Liver (tissue), 9 donors: ENCODE data around the gene THSD4. TPM values are rescaled to one million over a fixed set of nuclear protein-coding genes. Genes with fewer than 3 reads are reported as not detected.

Experiments used
- DNase-seq: peaks from one replicate; pipeline ENCODE4 v3.0.0-alpha.2; 2017; ENCODE audit warnings: low spot score
- H3K27ac ChIP-seq, 2 donors: one replicate each; pipeline ENCODE4 v1.7.0; 2013; ENCODE audit warnings: inconsistent platforms in 2 of 2, low read length in 2 of 2, control low read depth in 1 of 2, low read depth in 1 of 2, mild to moderate bottlenecking in 1 of 2
- H3K27me3 ChIP-seq, 4 donors: one replicate each; pipeline versions ENCODE4 v1.6.1 to v1.7.0; 2013; ENCODE audit warnings: low read length in 3 of 4, inconsistent platforms in 1 of 4, mild to moderate bottlenecking in 1 of 4, moderate library complexity in 1 of 4; ENCODE audit not compliant: control insufficient read depth in 4 of 4, insufficient read depth in 4 of 4
- H3K36me3 ChIP-seq, 4 donors: one replicate each; pipeline versions ENCODE4 v1.6.1 to v1.7.0; 2013; ENCODE audit warnings: low read length in 3 of 4, mild to moderate bottlenecking in 3 of 4, low read depth in 1 of 4, moderate library complexity in 1 of 4; ENCODE audit not compliant: control insufficient read depth in 4 of 4, insufficient read depth in 3 of 4
- H3K4me1 ChIP-seq, 4 donors: one replicate each; pipeline versions ENCODE4 v1.6.1 to v1.7.0; 2013; ENCODE audit warnings: low read length in 3 of 4, mild to moderate bottlenecking in 3 of 4, moderate library complexity in 1 of 4; ENCODE audit not compliant: control insufficient read depth in 4 of 4, insufficient read depth in 4 of 4
- H3K4me3 ChIP-seq, 3 donors: one replicate each; pipeline versions ENCODE4 v1.6.1 to v1.7.0; 2013; ENCODE audit warnings: low read length in 3 of 3, control low read depth in 1 of 3, low read depth in 1 of 3, mild to moderate bottlenecking in 1 of 3
- H3K9ac ChIP-seq, 2 donors: one replicate each; pipeline ENCODE4 v1.7.0; 2013; ENCODE audit warnings: low read length in 2 of 2, mild to moderate bottlenecking in 2 of 2, moderate library complexity in 2 of 2, control low read depth in 1 of 2, low read depth in 1 of 2
- H3K9me3 ChIP-seq, 4 donors: one replicate each; pipeline versions ENCODE4 v1.6.1 to v1.7.0; 2013; ENCODE audit warnings: low read length in 3 of 4; ENCODE audit not compliant: control insufficient read depth in 4 of 4
- EGR1 ChIP-seq, 2 donors: IDR thresholded peaks; 2 replicates each; pipeline ENCODE4 v1.6.1; 2016 to 2018; ENCODE audit warnings: antibody characterized with exemption in 2 of 2, low read depth in 2 of 2
- FOXA1 ChIP-seq: IDR thresholded peaks from 2 replicates; pipeline ENCODE4 v1.6.1; 2016; ENCODE audit warnings: antibody characterized with exemption
- FOXA2 ChIP-seq: IDR thresholded peaks from 2 replicates; pipeline ENCODE4 v1.6.1; 2016; ENCODE audit warnings: antibody characterized with exemption
- GABPA ChIP-seq, 2 donors: IDR thresholded peaks in 1 of 2; conservative IDR thresholded peaks in 1 of 2; 2 replicates each; pipeline ENCODE4 v1.6.1; 2016; ENCODE audit warnings: antibody characterized with exemption in 2 of 2, mild to moderate bottlenecking in 1 of 2, moderate library complexity in 1 of 2
- HNF4A ChIP-seq, 2 donors: conservative IDR thresholded peaks; 2 replicates each; pipeline ENCODE4 v1.6.1; 2016; ENCODE audit warnings: antibody characterized with exemption in 2 of 2, mild to moderate bottlenecking in 2 of 2
- HNF4G ChIP-seq: IDR thresholded peaks from 2 replicates; pipeline ENCODE4 v1.6.1; 2016; ENCODE audit warnings: antibody characterized with exemption
- NR2F2 ChIP-seq: IDR thresholded peaks from 2 replicates; pipeline ENCODE4 v1.6.1; 2016; ENCODE audit warnings: antibody characterized with exemption
- RAD21 ChIP-seq, 2 donors: IDR thresholded peaks; 2 replicates each; pipeline ENCODE4 v1.6.1; 2016; ENCODE audit warnings: antibody characterized with exemption in 2 of 2, mild to moderate bottlenecking in 2 of 2
- RXRA ChIP-seq, 2 donors: IDR thresholded peaks; 2 replicates each; pipeline ENCODE4 v1.6.1; 2017 to 2018; ENCODE audit warnings: antibody characterized with exemption in 2 of 2, mild to moderate bottlenecking in 1 of 2
- SP1 ChIP-seq: IDR thresholded peaks from 2 replicates; pipeline ENCODE4 v1.6.1; 2018; ENCODE audit warnings: antibody characterized with exemption, mild to moderate bottlenecking
- TAF1 ChIP-seq: conservative IDR thresholded peaks from 2 replicates; pipeline ENCODE4 v1.6.1; 2016; ENCODE audit warnings: antibody characterized with exemption, mild to moderate bottlenecking
- YY1 ChIP-seq: IDR thresholded peaks from 2 replicates; pipeline ENCODE4 v1.6.1; 2016; ENCODE audit warnings: antibody characterized with exemption, mild to moderate bottlenecking
- WGBS: extraction: QIAGEN DNeasy Blood & Tissue Kit; methylation state at CpG from one replicate; pipeline ENCODE4 v1.1.7; 2013; 5-methylcytosine and 5-hydroxymethylcytosine counted together
- polyA plus RNA-seq, 2 donors: library from polyadenylated mRNA; stranded (reverse) in 1 of 2; unstranded in 1 of 2; fragments of 200-250 nt in 1 of 2; fragments of >200 nt in 1 of 2; fragmentation: Nextera tagmentation in 1 of 2; extraction: Ambion mirVana in 1 of 2; gene quantifications; one replicate each; pipeline versions ENCODE4 v1.2.1 to v1.2.3, GENCODE V29; 2013 to 2015
- total RNA-seq, 2 donors: library from RNA; depleted of rRNA; stranded (reverse); fragments of >200 nt; gene quantifications; one replicate each; pipeline ENCODE4 v1.2.3, GENCODE V29; 2014
- TF ChIP-seq, protein P1 (sequence below): fragments of 150-350 bp; IDR thresholded peaks from 2 replicates; pipeline ENCODE4 v1.5.1; 2017; ENCODE audit warnings: improper control_type of control experiment, low read depth, low read length; ENCODE audit not compliant: missing input control
- TF ChIP-seq, protein P2 (sequence below): IDR thresholded peaks from 2 replicates; pipeline ENCODE4 v1.6.1; 2016; ENCODE audit warnings: antibody characterized with exemption
- TF ChIP-seq, protein P3 (sequence below): IDR thresholded peaks from 2 replicates; pipeline ENCODE4 v1.6.1; 2016; ENCODE audit warnings: antibody characterized with exemption, mild to moderate bottlenecking
- TF ChIP-seq, protein P4 (sequence below): IDR thresholded peaks from 2 replicates; pipeline ENCODE4 v1.6.1; 2016; ENCODE audit warnings: antibody characterized with exemption
- donor health status: healthy.
- donor health status: healthy.
- donor health status: healthy.
- donor health status: healthy.
- donor health status: healthy.

Gene THSD4
- total and polyA plus RNA-seq, 4 donors = 0.23 to 11.5 (median 1.9) TPM

DNA sequence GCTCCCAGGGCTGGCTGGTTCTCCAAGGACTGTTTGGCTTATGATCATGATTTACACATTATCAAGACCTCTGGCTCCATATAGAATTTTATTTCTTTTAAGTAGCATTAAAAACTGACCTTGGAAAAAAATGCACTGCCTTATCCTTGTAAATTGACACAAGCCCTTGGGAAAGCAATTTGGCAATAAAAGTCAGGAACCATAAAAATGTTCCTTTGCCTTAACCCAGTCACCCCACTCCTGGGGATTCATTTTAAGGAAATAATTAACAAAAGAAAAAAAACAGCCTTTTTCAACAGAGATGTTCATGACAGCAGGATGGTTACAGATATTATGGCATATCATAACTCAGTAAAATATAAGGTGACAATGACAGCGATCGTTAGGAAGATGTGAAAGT lies 643.4 kb downstream of the THSD4 start:
- TF ChIP-seq RAD21 (IDR thresholded peaks at IDR 0.05) = no peak
- TF ChIP-seq HNF4G = no peak
- TF ChIP-seq FOXA2 = no peak
- TF ChIP-seq NR2F2 = no peak
- no peak for TF ChIP-seq EGR1 (IDR thresholded peaks at IDR 0.05; ENCODE audit: low read depth in 2 of 2)
- no peak for TF ChIP-seq FOXA1
- TF ChIP-seq, protein P1, sequence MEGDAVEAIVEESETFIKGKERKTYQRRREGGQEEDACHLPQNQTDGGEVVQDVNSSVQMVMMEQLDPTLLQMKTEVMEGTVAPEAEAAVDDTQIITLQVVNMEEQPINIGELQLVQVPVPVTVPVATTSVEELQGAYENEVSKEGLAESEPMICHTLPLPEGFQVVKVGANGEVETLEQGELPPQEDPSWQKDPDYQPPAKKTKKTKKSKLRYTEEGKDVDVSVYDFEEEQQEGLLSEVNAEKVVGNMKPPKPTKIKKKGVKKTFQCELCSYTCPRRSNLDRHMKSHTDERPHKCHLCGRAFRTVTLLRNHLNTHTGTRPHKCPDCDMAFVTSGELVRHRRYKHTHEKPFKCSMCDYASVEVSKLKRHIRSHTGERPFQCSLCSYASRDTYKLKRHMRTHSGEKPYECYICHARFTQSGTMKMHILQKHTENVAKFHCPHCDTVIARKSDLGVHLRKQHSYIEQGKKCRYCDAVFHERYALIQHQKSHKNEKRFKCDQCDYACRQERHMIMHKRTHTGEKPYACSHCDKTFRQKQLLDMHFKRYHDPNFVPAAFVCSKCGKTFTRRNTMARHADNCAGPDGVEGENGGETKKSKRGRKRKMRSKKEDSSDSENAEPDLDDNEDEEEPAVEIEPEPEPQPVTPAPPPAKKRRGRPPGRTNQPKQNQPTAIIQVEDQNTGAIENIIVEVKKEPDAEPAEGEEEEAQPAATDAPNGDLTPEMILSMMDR = no peak
- TF ChIP-seq HNF4A (conservative IDR thresholded peaks at IDR 0.05) = no peak
- TF ChIP-seq RXRA (IDR thresholded peaks at IDR 0.05) = no peak
- TF ChIP-seq TAF1 = no peak
- TF ChIP-seq, protein P2, sequence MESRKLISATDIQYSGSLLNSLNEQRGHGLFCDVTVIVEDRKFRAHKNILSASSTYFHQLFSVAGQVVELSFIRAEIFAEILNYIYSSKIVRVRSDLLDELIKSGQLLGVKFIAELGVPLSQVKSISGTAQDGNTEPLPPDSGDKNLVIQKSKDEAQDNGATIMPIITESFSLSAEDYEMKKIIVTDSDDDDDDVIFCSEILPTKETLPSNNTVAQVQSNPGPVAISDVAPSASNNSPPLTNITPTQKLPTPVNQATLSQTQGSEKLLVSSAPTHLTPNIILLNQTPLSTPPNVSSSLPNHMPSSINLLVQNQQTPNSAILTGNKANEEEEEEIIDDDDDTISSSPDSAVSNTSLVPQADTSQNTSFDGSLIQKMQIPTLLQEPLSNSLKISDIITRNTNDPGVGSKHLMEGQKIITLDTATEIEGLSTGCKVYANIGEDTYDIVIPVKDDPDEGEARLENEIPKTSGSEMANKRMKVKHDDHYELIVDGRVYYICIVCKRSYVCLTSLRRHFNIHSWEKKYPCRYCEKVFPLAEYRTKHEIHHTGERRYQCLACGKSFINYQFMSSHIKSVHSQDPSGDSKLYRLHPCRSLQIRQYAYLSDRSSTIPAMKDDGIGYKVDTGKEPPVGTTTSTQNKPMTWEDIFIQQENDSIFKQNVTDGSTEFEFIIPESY = no peak
- TF ChIP-seq, protein P3, sequence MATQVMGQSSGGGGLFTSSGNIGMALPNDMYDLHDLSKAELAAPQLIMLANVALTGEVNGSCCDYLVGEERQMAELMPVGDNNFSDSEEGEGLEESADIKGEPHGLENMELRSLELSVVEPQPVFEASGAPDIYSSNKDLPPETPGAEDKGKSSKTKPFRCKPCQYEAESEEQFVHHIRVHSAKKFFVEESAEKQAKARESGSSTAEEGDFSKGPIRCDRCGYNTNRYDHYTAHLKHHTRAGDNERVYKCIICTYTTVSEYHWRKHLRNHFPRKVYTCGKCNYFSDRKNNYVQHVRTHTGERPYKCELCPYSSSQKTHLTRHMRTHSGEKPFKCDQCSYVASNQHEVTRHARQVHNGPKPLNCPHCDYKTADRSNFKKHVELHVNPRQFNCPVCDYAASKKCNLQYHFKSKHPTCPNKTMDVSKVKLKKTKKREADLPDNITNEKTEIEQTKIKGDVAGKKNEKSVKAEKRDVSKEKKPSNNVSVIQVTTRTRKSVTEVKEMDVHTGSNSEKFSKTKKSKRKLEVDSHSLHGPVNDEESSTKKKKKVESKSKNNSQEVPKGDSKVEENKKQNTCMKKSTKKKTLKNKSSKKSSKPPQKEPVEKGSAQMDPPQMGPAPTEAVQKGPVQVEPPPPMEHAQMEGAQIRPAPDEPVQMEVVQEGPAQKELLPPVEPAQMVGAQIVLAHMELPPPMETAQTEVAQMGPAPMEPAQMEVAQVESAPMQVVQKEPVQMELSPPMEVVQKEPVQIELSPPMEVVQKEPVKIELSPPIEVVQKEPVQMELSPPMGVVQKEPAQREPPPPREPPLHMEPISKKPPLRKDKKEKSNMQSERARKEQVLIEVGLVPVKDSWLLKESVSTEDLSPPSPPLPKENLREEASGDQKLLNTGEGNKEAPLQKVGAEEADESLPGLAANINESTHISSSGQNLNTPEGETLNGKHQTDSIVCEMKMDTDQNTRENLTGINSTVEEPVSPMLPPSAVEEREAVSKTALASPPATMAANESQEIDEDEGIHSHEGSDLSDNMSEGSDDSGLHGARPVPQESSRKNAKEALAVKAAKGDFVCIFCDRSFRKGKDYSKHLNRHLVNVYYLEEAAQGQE = no peak
- no peak for TF ChIP-seq YY1
- TF ChIP-seq, protein P4, sequence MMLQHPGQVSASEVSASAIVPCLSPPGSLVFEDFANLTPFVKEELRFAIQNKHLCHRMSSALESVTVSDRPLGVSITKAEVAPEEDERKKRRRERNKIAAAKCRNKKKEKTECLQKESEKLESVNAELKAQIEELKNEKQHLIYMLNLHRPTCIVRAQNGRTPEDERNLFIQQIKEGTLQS = no peak
- no peak for TF ChIP-seq SP1
- H3K27ac ChIP-seq = no peak overlapping the region
- H3K4me3 ChIP-seq = no peak overlapping the region
- peaks cover 0 to 7% (median 0%) of the 10 kb centered on the region in 4 donors for H3K36me3 ChIP-seq
- H3K9ac ChIP-seq = no peak overlapping the region
- H3K4me1 ChIP-seq = peaks cover 0 to 5% (median 0%) of the 10 kb centered on the region in 4 donors
- H3K27me3 ChIP-seq = no peaks in the 10 kb centered on the region
- H3K9me3 ChIP-seq = no peaks in the 10 kb centered on the region
- DNase-seq = no peak
- 89% methylated on average over 2 of the region's 2 CpGs for WGBS

DNA sequence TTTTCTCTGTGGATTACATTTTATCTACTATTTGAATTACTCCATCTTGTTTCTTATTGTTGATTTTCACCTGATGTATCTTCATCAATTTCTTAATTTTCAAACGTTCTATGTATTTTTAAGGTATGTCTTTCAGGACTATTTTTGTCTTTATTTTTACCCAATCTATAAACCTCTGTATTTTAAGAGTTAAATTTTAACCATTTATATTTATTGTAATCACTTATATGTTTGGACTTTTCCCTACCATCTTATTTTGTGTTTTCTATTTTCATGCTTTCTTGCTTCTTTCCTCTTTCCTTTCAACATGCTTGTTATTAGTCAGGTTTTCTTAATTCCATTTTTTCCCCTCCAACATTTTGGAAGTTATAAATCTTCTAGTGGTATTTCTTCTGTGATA lies 645.6 kb downstream of the THSD4 start:
- WGBS = 98% methylated on average over 1 of the region's 1 CpG
- Histone ChIP-seq H3K27ac (no peak overlapping the region), H3K4me3 (no peak overlapping the region), H3K36me3 (peaks cover 0 to 15% (median 11%) of the 10 kb centered on the region in 4 donors), H3K9ac (no peak overlapping the region), H3K4me1 (no peaks in the 10 kb centered on the region), H3K27me3 (no peaks in the 10 kb centered on the region), H3K9me3 (no peaks in the 10 kb centered on the region)
- DNase-seq = no peak
- TF ChIP-seq HNF4G (no peak), HNF4A (conservative IDR thresholded peaks at IDR 0.05) (no peak), TAF1 (no peak), GABPA (IDR thresholded peaks at IDR 0.05 in 1 of 2, conservative IDR thresholded peaks at IDR 0.05 in 1 of 2) (no peak), RXRA (IDR thresholded peaks at IDR 0.05) (no peak), FOXA2 (no peak), NR2F2 (no peak)
- TF ChIP-seq, protein P3 = no peak
- TF ChIP-seq, protein P2 = no peak
- TF ChIP-seq, protein P1 = no peak
